ENCODE measurements around the gene EPRS1. TPM values are rescaled to one million over a fixed set of nuclear protein-coding genes. Genes with fewer than 3 reads are reported as not detected.

The EPRS1 gene
- total and polyA plus RNA-seq, 9 of the 15 experiments (the other 6 are each of a cell fraction or from before 2014, with no cell fraction given) = 129 to 291 (median 248) TPM

- TF ChIP-seq SP1 (CRISPR knock-in tag; IDR thresholded peaks at IDR 0.05) (peak; percentile 97), GTF3C2 (IDR thresholded peaks at IDR 0.05; ENCODE audit: borderline replicate concordance, extremely low read depth, insufficient read length) (no peak), ZFP30 (CRISPR knock-in tag; IDR thresholded peaks at IDR 0.05; ENCODE audit: borderline replicate concordance) (no peak), SMARCB1 (IDR thresholded peaks at IDR 0.05; ENCODE audit: insufficient read length, low read depth) (no peak), PHF20 (IDR thresholded peaks at IDR 0.05; ENCODE audit: partially characterized antibody) (peak; percentile 92), ZNF445 (CRISPR knock-in tag; IDR thresholded peaks at IDR 0.05; ENCODE audit: low read depth) (no peak), NBN (IDR thresholded peaks at IDR 0.05; ENCODE audit: low read depth) (0 out of 2 replicates have a peak, but pooled peaks have one; percentile 60), EGR1 (conservative IDR thresholded peaks at IDR 0.05) (peak; percentile 75), E2F3 (CRISPR knock-in tag; IDR thresholded peaks at IDR 0.05) (0 out of 2 replicates have a peak, but pooled peaks have one; percentile 66), DIDO1 (tag; IDR thresholded peaks at IDR 0.05; ENCODE audit: low read depth) (peak; percentile 52; the same call in 1 of the 2 replicates), PHB (CRISPR knock-in tag; IDR thresholded peaks at IDR 0.05) (no peak), ARID4B (CRISPR knock-in tag; IDR thresholded peaks at IDR 0.05) (peak; percentile 99), STAT5B (CRISPR knock-in tag; IDR thresholded peaks at IDR 0.05) (no peak), YY1 (IDR thresholded peaks at IDR 0.05; ENCODE audit: borderline replicate concordance in 1 of 3, control insufficient read depth in 1 of 3, extremely low read depth in 1 of 3, insufficient read depth in 3 of 3, insufficient read length in 1 of 3, insufficient replicate concordance in 2 of 3, low read depth in 1 of 3, low read length in 2 of 3) (peak in 2 of 3 experiments; percentile 65 to 67), KAT7 (CRISPR knock-in tag; IDR thresholded peaks at IDR 0.05; ENCODE audit: borderline replicate concordance) (peak; percentile 99; the same call in 1 of the 2 replicates), ZNF165 (CRISPR knock-in tag; IDR thresholded peaks at IDR 0.05; ENCODE audit: borderline replicate concordance) (0 out of 2 replicates have a peak, but pooled peaks have one; percentile 22), DNMT1 (IDR thresholded peaks at IDR 0.05) (no peak)
- TF ChIP-seq, protein P1, sequence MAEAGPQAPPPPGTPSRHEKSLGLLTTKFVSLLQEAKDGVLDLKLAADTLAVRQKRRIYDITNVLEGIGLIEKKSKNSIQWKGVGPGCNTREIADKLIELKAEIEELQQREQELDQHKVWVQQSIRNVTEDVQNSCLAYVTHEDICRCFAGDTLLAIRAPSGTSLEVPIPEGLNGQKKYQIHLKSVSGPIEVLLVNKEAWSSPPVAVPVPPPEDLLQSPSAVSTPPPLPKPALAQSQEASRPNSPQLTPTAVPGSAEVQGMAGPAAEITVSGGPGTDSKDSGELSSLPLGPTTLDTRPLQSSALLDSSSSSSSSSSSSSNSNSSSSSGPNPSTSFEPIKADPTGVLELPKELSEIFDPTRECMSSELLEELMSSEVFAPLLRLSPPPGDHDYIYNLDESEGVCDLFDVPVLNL (CRISPR knock-in tag; IDR thresholded peaks at IDR 0.05; ENCODE audit: low read depth) = peak; percentile 64; the same call in 1 of the 2 replicates
Measured at GRCh38 chr1:220046052-220046930, at the start of gene EPRS1 (continued).
